HG03097 (cell line): ENCODE data around the gene NAGA.
"Not testable (repeated sequence)": the region's sequence is repeated elsewhere in the genome, so short reads cannot be mapped to it uniquely, and the experiment has no call there.

Source experiments
- ATAC-seq: cut with Tn5 transposase; IDR thresholded peaks from one replicate; pipeline ENCODE4 v1.9.1; 2021; ENCODE audit not compliant: unreplicated experiment, low FRiP score

NAGA gene

DNA sequence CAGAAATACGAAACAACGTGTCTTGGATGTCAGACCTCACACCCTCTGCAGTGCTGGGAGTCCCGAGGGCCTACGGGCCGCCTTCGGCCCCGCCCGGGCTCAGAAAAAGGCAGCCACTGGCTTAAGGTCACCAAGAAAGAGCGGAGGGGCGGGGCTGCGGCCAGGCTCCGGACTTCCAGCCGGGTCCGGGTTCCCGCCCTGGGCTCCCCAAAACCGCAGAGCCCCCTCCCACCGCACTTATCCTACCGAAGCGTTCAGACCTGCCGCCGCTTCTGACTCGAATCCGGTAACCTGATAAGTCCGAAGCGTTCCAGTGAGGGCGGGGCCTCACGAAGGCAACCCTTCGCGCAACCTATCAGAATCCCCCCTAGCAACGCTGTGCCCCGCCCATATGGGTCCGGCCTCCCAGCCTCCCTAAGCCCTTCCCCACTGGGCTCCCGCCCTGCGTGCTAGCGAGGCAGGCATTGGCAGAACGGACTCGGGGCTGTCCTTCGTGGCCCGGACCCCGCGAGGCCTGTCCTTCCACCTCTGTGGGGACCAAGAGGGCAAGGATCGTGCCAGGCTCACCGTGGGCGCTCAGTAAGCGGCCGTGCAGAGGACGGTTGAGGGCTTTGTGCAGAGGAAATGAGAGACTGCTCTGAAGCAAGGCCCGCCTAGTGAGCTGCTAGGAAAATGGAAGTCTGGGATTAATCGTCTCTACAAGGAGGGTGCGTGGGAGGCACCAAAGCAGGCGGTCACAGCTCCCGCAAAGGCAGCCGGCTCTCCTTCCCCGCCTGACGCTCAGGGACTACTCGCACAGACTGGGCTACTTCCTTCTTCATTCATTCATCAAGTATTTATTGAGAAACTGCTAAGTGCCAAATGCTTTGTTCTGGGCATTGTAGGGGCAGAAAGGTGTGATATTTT, at the start of gene NAGA:
NAGA (minus strand) TSS at position 296 of the 906 bp plus-strand sequence. CDS start 515 bp downstream, outside the sequence.
- peak; percentile 88 for ATAC-seq

DNA sequence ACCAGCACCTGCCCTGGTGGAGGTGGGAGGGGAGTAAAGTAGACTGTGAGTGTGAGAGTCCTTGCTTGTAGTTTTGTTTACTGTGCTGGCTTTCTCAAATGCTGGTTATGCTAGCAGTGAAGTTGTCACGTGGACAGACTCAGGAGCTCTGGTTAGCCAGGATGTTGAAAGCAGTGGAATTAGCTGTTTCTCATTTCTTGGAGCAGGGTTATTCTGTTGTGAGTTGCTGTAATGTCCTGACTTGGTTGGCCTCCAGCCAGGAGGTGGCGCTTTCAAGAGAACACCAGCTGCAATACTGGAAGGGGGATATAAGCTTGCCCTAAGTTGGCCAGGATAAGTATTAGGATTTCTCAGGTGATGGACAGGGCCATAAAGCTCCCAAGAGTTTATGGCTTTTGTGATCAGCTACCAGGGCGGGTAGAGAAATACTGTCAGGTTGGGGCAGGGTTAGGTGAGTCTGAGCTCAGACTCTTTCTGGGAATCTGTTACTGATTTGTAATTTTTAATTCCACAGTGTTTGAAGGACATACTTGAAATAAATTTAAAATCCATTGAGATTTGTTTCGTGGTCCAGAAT, 46.3 kb upstream of the NAGA start:
- ATAC-seq, result no peak

DNA sequence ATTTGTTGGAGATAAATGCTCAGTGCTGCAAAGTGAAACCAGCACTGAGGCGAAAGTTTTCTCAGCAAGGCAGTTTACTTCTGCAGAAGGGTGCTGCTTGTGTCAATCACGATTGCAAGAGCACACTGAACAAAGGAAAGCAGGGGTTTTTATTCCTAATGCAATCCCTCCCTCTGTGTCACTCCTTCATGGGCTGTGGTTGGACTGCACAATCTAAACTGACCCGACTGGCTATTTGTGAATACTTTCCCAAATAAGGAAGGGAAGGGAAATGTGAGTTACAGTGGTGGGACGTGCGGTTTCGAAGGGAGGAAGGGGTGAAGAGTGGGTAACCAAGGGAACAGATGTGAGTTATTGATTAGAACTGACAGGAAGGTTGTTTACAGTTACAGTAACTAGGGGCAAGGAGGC, 44.8 kb upstream of the NAGA start:
- not testable (repeated sequence) for ATAC-seq

DNA sequence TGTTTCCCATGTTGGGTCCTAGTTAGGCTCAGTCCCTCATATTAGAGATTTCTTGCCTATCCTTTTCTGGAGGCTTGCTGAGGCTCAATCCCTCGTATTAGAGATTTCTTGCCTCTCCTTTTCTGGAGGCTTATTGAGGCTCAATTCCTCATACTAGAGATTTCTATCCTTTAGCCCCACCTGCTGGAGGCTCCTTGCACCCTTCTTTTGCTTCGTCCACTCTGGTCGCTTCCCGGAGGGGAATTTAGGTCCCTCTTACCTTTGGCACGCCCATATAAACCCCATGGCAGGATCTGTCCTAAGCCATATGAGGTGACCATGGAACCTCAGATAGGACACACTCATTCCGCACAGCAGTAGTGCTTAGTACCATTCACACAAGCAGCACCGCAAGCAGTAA, 44.1 kb upstream of the NAGA start:
- no peak for ATAC-seq

DNA sequence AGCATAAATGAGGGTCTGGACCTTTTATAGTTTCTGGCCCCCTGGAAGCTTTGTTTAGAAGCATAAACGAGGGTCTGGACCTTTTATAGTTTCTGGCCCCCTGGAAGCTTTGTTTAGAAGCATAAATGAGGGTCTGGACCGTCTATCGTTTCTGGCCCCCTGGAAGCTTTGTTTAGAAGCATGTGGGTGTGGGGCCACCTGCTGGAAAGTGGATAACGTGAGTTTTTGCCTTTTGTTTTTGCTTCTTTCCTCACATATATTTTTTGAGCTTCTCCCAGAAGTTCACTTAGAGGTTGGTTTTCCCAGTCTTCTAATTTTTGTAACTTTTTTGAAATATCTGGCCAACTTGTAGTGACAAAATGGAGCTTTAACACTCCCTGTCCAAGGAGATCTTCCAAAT, 42.2 kb upstream of the NAGA start:
- not testable (repeated sequence) for ATAC-seq

DNA sequence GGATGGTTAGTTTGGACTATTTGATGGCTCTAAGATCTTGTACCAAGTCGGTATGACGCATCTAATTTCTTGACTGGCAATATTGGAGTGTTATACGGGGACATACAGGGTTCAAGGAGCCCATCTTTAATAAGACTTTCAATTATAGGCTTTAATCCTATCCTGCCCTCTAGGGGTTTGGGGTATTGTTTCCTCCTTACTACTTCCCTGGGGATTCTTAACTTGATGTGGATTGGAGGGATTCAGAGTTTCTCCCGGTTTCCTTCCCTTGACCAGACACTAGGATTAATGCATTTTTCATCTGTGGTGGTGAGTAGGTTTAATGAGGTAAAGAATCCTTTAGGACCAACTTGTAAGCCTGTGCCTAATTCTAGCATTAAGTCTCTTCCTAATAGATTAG, 41.2 kb upstream of the NAGA start:
- ATAC-seq, result no peak

DNA sequence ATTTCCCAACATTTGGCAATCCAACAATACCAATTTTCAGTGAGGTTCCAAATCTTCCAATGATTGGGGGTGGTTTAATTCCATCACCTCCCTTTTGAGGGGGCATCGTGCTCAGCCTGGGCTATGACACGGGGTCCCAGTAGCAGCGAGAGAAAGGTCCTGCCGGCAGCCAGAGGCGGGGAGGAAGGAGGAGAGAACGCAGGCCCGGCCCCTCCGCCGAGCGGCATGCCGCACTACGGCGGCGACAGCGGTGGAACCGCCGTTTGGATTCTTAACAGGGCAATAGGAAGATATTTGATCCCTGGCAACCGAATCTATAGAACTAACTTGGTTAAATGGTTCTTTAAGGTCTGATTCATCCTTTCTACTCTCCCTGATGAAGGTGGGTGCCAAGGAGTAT, 38.2 kb upstream of the NAGA start:
- no peak for ATAC-seq

DNA sequence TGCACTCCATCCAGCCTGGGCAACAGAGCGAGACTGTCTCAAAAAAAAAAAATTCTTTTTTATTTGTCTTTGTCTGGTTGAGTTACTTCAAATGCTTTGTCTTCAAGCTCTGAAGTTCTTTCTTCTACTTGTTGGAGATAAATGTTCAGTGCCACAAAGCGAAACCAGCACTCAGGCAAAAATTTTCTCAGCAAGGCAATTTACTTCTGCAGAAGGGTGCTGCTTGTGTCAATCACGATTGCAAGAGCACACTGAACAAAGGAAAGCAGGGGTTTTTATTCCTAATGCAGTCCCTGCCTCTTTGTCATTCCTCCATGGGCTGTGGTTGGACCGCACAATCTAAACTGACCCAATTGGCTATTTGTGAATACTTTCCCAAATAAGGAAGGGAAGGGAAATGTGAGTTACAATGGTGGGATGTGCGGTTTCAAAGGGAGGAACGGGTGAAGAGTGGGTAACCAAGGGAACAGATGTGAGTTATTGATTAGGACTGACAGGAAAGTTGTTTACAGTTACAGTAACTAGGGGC, 33.8 kb upstream of the NAGA start:
- ATAC-seq, result not testable (repeated sequence)

DNA sequence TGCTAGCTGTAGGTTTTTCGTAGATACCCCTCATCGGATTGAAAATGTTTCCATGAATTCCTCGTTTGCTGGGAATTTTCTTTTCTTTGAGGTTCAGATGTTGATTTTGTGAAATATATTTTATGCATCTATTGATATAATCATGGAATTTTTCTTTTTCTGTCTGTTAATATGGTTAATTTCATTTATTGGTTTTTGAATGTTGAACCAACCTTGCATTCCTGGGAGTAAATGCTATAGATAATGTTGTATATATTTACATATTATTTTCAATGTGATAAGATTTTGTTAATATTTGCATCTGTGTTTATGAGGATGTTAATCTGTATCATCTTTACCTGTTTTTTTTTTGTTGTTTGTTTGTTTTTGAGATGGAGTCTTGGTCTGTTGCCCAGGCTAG, 30.6 kb upstream of the NAGA start:
- ATAC-seq, result no peak

DNA sequence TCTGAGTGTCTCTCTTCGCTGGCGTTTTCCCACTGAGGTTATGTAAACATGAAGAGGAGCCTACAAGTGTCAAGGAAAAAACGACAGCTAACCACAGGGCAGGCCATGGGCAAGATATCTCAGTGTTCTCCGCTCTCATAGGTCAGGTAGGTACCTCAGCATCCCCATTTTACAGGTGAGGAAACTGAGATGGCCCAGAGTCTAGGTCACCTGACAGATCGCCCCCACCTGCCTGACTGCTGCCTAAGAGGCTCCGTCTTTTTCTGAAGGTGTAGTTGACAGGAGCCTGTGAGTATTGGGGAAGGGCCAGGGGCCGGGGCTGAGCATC, 20.8 kb upstream of the NAGA start:
- ATAC-seq, result peak; percentile 1

DNA sequence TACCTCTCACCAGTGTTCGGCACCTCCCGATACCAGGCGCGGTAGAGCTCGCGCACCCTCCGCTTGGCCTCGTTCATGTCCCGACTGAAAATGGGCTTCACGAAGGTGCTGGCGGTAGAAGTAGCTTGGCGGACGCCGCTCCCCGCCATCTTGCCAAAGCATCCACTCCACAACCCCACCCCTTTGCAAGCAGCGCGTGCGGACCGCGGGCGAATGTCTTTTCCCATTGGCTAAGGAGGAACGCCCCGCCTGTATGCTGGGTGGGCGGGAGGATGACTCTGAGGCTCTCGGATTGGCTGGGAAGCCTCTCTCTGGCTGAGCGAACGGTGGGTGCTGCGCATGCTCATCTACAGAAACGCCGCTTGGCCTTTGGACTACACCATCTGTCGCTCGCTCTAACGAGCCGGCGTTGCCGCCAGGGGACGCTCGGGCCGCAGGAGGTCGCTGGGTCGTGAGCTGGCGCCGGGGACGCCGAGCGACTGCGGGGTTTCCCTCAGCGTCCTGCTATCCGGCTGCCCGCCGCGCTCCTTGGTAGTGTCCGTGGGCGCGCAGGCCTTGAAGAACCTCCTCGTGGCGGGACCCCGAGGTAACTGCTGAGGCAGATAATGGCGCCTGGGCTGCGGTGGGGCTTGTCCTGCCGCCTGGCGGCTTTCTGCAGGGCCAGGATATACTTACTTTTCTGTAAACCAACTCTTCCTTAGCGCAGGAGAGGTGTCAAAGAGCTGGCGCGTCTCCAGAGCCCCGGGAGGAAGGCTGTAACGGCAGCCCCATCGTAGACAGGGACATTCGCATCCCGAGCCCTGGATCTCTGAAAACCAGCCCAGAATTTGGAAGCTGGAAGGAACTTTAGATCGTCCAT, 20.2 kb upstream of the NAGA start, which contains the start of gene NDUFA6:
NDUFA6 (minus strand) TSS at position 177 of the 859 bp plus-strand sequence; CDS start at position 149, 28 bp downstream.
- peak; percentile 92 for ATAC-seq

DNA sequence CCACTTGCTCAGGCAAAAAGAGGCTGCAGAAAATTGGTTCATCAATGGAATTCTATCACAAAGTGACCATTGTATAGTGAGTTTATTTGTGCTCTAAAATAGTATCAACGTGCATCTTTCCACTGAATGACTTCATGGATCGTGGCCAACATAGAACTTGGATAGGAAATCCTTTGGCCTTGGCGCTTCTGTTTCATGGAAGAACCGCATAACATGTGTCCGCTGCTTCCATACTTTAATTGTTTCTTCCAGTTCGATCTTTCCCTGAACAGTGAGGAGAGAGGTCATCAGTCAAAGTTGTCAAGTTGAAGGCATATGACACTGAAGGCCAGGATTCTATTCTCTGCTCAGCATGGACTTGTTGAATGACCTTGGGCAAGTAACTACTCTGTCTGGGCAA, 15.4 kb upstream of the NAGA start:
- no peak for ATAC-seq

DNA sequence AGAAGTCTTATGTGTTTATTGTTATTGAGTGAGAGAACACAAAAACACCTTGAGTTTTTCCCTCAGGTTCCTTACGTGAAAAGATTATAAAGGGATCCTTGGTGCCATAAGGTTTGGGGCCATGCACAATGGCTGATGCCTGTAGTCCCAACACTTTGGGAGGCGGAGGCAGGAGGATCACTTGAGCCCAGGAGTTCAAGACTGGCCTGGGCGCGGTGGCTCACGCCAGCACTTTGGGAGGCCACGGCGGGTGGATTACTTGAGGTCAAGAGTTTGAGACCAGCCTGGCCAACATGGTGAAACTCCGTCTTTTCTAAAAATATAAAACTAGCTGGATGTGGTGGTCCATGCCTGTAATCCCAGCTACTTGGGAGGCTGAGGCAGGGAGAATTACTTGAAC, 14.3 kb upstream of the NAGA start:
- ATAC-seq, result no peak

DNA sequence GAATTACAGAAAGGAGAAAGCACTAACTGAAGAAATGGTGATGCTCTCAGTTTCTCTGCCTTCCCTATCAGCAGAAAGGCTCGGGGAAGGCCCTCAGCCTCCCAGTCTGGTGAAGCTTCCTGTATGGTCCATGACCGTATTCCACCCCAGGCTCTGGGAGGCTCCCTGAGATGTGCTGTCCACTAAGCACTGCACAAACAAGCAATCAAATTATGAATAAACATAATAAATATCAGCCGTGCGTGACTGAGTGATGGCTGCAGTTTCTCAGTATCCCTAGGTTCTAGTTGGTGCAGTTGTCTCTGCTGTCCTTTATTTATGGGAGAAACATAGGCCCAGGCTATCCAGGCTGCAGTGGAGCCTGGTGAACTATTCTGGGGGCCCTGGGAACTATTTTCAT, 12.5 kb upstream of the NAGA start:
- ATAC-seq, result no peak

DNA sequence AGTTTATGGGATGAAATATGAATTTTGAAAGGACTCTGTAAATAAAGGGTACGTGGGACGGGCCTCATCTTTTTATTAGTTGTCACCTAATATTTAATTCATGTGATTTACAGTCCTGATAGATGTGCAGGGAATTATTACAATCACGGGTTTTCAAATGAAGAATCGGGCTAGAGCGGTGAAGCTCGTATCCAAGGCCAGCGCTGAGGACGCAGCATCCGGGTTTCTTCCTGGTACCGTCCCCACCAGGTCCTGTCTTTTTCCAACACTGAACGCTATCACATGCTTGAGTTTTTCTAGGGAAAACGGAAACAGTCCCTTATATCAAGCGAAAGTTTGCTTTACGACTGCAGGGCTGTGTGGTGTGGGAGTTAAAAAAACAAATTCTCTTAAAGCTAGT, 9.7 kb upstream of the NAGA start:
- ATAC-seq, result no peak

DNA sequence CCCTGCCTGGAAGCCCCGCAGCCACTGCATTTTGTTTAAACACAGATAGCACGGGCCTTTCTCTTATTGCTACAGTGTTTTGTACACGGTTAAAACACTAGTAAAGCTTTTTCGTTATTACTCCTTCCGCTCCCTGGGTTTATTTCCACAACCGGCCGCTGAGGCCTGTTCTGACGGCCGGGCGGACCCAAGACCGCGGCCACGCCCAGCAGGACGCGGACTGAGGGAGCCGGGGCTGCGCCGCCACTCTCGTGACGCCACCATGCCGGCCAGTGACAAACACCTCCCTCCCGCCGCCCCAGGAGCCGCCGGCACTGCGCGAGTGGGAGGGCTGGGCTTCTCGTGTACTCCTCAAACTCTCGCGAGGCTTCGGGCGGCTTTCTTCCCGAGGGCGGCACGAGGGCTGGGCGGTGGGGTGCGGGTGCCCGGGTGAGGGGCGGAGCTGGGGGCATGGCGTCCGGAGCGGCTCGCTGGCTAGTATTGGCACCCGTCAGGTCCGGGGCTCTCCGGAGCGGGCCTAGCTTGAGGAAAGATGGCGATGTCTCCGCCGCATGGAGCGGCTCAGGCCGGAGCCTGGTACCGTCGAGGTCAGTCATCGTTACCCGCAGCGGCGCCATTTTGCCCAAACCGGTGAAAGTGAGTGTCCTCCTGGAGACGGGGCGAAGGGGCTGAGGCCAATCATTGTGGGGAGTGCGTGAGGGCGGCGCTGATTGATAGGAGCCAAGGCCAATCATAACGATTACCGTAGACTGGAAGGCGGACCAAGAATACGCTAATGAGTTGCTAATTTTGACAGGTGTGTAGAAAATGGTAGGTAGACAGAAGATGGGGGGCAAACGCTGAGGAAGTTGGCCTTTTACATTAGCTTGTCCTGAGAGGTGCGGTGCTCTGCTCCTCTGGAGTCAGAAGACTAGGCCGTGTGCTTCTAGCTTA, 9.0 kb upstream of the NAGA start, which contains the start of gene SMDT1:
SMDT1 (plus strand) TSS at position 382 of the 933 bp plus-strand sequence; CDS start at position 451, 69 bp downstream.
- ATAC-seq, result peak; percentile 83

DNA sequence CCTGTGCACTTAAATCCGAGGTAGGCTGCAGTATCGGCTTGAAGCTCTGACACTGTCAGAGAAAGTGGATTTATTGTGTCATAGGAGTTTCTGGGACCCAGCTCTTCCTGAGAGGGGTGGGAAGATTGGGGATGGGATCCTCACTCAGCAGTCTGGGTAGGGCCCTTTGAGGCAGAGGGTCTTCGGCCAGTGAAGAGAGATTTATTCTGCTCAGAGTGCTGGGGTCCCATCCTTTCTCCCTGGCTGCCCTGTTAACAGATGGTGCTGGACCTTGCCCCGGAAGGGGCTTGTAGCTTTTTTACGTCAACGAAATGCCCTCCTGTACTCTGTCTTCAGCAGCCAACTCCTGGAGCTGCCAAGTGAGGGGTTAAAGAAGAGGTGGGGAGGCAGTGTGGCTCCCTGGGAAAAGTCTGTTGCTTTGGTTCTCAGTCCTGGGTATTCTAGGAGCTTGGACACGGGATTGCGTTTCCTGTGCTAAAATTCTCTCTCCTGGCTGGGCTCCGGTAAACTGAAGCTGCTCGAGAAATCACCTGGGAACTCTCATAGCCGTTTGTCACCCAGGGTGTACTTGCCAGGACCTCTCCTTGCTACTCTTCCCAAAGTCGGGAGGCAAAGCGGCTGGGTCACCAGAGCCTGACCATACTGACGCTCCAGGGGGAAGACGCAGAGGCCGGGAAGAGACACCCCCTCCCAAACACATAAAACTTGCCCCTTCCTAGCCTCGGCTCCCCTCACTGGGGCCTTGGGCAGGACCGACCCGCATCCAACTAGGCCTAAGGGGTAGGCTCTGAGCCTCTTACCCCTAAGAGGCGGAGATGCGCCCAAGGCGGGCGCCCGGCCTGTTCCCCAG, 8.1 kb upstream of the NAGA start:
- peak; percentile 1 for ATAC-seq

DNA sequence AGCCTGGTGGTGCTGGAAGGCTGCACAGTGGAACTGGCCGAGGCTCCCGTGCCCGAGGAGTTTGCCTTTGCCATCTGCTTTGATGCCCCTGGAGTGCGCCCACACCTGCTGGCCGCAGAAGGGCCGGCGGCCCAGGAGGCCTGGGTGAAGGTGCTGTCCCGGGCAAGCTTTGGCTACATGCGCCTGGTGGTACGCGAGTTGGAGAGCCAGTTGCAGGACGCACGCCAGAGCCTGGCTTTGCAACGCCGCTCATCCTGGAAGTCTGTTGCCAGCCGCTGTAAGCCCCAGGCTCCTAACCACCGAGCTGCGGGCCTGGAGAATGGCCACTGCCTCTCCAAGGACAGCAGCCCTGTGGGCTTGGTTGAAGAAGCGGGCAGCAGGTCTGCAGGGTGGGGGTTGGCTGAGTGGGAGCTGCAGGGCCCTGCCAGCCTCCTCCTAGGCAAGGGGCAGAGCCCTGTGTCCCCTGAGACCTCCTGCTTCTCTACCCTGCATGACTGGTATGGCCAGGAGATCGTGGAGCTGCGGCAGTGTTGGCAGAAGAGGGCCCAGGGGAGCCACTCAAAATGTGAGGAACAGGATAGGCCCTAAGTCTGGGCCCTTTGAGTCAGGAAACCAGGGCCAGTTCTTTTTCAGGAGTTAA, 7.0 kb upstream of the NAGA start:
- no peak for ATAC-seq
